Right forelimb (tissue), 1 donor: Measurements from ENCODE around the gene VPREB1.
"Not testable (repeated sequence)": the region's sequence is repeated elsewhere in the genome, so short reads cannot be mapped to it uniquely, and the experiment has no call there.

Source experiments
- DNase-seq: peaks from one replicate; pipeline ENCODE4 v3.0.0-alpha.2; 2018

Gene VPREB1

DNA sequence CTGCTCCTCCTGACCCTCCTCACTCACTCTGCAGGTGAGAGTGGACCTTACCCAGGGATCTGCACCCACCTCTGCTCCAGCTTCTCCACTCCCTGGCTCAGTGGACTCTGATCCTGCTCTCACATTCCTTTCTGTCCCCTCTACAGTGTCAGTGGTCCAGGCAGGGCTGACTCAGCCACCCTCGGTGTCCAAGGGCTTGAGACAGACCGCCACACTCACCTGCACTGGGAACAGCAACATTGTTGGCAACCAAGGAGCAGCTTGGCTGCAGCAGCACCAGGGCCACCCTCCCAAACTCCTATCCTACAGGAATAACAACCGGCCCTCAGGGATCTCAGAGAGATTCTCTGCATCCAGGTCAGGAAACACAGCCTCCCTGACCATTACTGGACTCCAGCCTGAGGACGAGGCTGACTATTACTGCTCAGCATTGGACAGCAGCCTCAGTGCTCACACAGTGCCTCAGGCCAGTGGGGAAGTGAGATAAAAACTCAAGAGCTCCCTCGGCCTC, 29.7 kb upstream of the VPREB1 start:
- DNase-seq = no peak

- DNase-seq = no peak
Measured at GRCh38 chr22:22215659-22216449, 28.7 kb upstream of the VPREB1 start.

DNA sequence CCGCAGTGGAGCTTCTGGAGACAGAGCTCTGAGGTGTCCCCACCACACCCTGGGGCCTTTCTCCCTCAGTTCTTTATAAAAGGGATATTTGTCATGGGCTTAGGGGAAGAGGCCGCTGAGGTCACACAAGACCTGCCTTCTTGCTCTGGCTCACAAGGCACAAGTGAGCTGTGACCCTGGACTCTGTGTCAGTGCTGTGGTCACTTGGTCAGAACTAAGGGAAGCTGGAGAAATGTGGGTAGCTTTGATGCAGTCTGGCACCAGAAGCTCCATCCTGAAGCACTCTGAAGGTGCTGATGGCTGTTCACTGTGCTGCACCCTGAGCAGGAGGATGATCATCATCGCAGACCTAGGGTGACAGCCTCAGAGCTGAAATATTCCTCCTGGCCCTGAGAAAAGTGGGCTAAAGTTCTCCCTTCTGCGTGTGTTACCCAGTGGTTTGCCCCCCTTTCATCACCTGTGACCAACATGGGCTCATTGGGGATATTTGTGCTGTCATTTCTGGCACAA, 28.1 kb upstream of the VPREB1 start:
- no peak for DNase-seq

DNA sequence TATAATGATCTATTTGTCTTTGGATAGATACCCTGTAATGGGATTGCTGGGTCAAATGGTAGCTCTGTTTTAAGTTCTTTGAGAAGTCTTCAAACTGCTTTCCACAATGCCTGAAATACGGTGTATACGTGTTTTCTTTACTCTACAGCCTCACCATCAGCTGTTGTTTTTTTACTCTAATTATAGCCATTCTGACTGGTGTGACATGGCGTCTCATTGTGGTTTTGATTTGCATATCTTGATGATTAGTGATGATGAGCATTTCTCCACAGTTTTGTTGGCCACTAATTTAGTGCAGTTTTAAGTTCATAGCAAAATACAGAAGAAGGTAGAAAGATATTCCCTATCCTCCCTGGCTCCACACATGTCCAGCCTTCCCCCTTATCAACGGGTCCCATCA, 26.3 kb upstream of the VPREB1 start:
- DNase-seq = no peak

- no peak for DNase-seq
Measured at GRCh38 chr22:22219140-22219996, 25.2 kb upstream of the VPREB1 start.

DNA sequence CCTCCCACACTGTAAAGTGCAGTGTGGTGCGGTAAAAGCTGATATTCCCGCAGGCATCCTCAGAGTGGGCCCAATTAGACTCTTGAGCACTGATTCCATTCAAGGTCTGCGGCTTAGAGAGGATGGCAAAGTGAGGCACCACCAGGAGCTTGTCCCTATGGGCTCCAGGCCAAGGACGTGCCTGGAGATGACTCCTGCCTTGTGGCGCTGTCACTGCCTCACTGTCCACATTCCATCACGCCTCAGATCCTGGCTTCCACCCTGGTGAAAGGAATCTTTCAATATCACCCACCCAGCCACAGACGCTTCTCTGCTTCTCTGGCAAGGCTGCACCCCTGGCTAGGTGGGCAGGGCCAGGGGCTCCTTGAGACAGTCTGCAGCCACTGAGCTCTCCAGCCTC, 23.5 kb upstream of the VPREB1 start:
- DNase-seq = not testable (repeated sequence)

- no peak for DNase-seq
Measured at GRCh38 chr22:22226448-22227187, 18.0 kb upstream of the VPREB1 start.

- DNase-seq = no peak
Measured at GRCh38 chr22:22228421-22228820, 16.2 kb upstream of the VPREB1 start.

DNA sequence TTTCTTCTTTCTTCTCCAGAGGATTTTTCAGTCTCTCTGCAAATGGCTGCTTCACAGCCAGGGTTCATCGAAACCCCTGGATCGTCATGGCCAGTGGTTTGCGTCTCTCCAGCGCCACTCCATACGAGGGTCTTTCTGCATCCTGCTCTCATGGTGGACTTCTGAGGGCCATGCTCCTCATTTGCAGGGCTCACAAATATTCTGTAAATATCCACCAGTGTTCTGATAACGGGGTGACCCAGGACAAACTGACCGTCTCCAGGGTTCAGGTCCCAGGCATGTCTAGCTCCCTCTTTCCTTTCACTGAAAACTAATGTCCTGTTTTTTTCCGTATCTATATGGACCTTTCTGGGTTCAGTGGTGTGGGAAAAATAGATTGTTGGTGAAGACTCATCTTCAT, 15.7 kb upstream of the VPREB1 start:
- DNase-seq = no peak

- no peak for DNase-seq
Measured at GRCh38 chr22:22229683-22230420, 14.7 kb upstream of the VPREB1 start.

DNA sequence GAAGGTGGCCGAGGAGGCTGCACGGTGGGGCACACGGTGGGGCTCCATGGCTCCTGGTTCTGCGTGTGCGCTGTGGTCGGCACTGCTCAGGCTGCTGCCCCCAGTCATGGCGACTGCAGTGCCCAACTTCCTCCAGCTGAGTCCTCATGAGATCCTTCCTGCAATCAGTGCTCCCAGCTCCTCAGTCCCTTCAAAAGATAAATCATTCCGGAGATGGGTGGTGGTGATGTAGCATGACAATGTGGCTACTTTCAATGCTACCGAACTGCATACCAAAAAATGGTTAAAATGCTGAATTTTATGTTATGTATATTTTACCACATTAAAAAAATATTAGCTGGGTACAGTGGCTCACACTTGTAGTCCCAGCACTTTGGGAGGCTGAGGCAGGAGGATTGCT, 14.1 kb upstream of the VPREB1 start:
- DNase-seq = no peak

GRCh38 chr22:22233081-22233480, 11.5 kb upstream of the VPREB1 start:
- DNase-seq = no peak

DNA sequence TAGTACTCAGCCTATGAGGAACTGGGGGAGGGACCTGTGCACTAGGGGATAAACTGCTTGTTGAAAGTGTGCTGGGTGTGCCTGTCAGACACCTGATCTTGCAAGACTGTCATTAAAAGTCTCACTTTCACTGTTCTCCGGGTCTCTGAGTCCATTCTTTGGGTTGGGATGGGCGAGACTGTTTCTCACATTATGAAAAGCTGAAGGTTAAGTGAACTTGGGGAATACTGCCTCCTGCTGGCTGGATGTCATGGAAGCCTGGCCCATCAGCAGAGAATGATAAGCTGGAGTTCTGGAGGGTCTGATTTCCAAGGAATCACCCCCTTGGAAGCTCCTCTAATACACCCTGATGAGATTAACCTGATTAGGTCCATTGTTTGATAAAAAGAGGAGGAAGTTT, 9.0 kb upstream of the VPREB1 start:
- no peak for DNase-seq

GRCh38 chr22:22237521-22237920, 7.1 kb upstream of the VPREB1 start:
- DNase-seq = no peak

- no peak for DNase-seq
Measured at GRCh38 chr22:22239311-22239939, 5.2 kb upstream of the VPREB1 start.

DNA sequence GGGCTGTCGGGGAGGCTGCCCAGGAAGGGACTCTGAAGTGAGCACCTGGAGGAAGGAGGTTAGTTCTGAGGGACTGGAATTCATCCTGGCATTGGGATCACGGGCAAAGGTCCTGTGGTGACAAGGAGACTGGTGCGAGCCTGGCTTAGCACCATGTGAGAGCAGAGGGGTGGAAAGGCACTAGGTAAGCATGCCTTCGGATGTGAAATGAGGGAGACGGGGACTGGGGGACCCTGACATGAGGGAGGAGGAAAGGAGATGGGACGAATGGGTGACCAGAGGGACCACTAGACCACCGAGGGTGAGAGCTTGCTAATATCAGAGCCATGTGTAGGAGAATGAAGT, 3.1 kb upstream of the VPREB1 start:
- no peak for DNase-seq

DNA sequence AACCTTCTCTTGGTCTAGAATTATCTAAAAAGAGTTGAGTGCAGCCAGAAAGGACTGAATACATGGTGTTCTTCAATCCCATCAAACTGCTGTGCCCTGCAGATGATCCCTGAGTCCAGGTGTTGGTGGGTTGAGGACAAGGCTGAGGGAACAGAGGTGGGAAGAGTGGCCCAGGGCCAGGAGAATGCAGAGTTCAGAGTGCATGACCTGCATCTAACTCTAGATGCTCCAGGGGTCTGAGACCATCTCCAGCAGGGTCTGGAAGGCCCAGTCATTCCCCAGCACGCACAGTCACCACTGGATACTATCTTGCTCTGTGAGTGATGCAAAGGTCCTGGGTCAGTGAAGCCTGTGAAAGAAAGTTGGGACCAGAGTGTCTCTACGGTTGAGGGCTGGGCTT, 2.1 kb upstream of the VPREB1 start:
- no peak for DNase-seq

DNA sequence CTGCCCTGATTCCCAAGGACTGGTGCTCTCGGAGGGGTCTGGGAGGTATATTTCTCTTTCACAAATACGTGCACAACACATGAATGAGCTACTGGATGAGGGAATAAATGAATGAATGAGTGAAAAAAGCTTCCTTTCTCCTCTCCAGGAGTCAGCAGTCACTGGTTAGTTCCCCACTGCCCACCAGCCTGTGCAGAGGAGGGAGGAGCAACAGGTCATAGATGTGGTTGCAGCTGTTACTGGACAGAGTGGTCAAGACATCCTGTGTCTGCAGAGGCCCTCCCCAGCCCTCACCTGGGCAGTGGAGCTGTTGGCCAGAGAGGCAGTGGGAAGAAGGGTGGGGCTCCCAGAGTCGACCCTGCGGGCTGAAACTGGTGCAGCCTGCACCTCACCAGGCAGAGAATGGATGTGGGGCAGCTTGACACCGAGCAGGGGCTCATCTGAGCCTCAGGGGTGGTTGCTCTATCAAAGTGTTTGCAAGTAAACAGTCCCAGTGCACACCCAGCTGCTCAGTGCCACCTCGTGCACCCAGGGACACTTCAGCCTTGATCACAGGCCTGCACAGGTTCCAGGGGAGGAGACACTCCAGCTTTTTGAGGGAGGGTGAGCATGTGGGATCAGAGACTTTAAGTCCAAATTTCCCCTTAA, 1.4 kb upstream of the VPREB1 start:
- DNase-seq = no peak

DNA sequence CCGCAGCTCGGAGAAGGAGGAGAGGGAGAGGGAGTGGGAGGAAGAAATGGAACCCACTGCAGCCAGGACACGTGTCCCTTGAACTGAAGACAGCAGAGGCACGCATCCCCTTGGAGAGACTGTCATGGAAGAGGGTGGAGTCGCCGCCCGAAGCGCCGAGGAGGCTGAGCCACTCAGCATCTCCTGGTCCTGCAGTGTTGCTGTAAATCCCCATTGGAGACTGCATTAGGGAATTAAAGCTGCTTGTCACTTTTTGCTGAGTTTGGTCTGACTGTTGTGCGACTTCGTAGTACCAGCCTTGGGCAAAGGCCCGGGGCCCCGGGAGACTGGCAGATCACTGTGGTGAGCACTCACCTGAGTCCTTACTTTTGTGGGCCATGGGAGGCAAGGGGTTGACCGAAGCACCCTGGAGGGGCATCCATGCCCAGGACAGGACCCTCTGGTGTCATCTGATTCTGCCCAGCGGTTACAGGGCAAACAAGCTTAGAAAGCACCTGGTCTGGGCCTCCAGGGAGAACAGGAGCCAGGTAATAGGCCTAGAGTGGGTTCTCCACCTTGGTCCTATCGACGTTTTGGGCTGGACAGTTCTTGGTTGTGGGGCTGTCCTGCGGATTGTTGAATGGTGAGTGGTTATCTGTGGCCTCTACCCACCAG, 797 bp downstream of the VPREB1 start:
- DNase-seq = no peak

GRCh38 chr22:22245935-22246525, 1.4 kb downstream of the VPREB1 start:
- no peak for DNase-seq
